Astrocyte of the spinal cord (primary cell): ENCODE data around the gene GCHFR.

Source experiments
- DNase-seq: peaks from one replicate; pipeline ENCODE4 v3.0.0; 2011; ENCODE audit warnings: low read depth, low spot score
- H3K4me3 ChIP-seq: 2 replicates; pipeline ENCODE4 v1.5.1; 2011; ENCODE audit warnings: low read depth, mild to moderate bottlenecking, low read length, moderate library complexity
- CTCF ChIP-seq: IDR thresholded peaks from 2 replicates; pipeline ENCODE4 v1.5.1; 2012; ENCODE audit warnings: low read depth, mild to moderate bottlenecking, low read length, inconsistent platforms
- in situ Hi-C: cut with HindIII; loops from 2 replicates; pipeline ENCODE4 v1.10.0; 2017; ENCODE audit warnings: low sequenced_read_pairs

The GCHFR gene

GRCh38 chr15:40723919-40724318 is 39.9 kb upstream of the GCHFR start:
- no peak overlapping the region for H3K4me3 ChIP-seq
- no peak for TF ChIP-seq CTCF
- in situ Hi-C loops, result no loop called here
- no peak for DNase-seq

GRCh38 chr15:40731034-40731433 is 32.8 kb upstream of the GCHFR start:
- peak; percentile 31 for DNase-seq
- H3K4me3 ChIP-seq, result no peak overlapping the region
- in situ Hi-C loops, result no loop called here
- TF ChIP-seq CTCF, result no peak

- DNase-seq, result no peak
- in situ Hi-C loops, result no loop called here
- TF ChIP-seq CTCF, result no peak
- no peak overlapping the region for H3K4me3 ChIP-seq
These were observed 27.3 kb upstream of the GCHFR start for GRCh38 chr15:40736575-40736974.

GRCh38 chr15:40737048-40737447 is 26.8 kb upstream of the GCHFR start:
- H3K4me3 ChIP-seq, result no peak overlapping the region
- no peak for DNase-seq
- TF ChIP-seq CTCF, result no peak
- in situ Hi-C loops, result no loop called here

- in situ Hi-C loops, result no loop called here
- no peak overlapping the region for H3K4me3 ChIP-seq
- TF ChIP-seq CTCF, result no peak
- no peak for DNase-seq
These were observed 24.8 kb upstream of the GCHFR start for GRCh38 chr15:40739047-40739446.

GRCh38 chr15:40739854-40740253 is 24.0 kb upstream of the GCHFR start:
- in situ Hi-C loops, result no loop called here
- DNase-seq, result no peak
- no peak for TF ChIP-seq CTCF
- H3K4me3 ChIP-seq, result no peak overlapping the region

- in situ Hi-C loops, result no loop called here
- no peak for TF ChIP-seq CTCF
- DNase-seq, result no peak
- H3K4me3 ChIP-seq, result no peak overlapping the region
These were observed 20.4 kb upstream of the GCHFR start for GRCh38 chr15:40743485-40743901.
